AG04450 (cell line): ENCODE measurements around the gene PDZRN3. TPM values are rescaled to one million over a fixed set of nuclear protein-coding genes. Genes with fewer than 3 reads are reported as not detected.

Source experiments
- CTCF ChIA-PET: fragments of 300-600, 350-600 bp; formaldehyde crosslinking; extraction: SDS; loops from one replicate; lab custom pipeline; 2022; ENCODE audit warnings: antibody characterized with exemption, inconsistent platforms; lab: Charles Lee
- POLR2A ChIA-PET: fragments of 350-600 bp; formaldehyde crosslinking; extraction: SDS; loops from one replicate; lab custom pipeline; 2021; ENCODE audit warnings: antibody characterized with exemption, inconsistent platforms; lab: Yijun Ruan, JAX
- DNase-seq: peaks from one replicate; pipeline ENCODE4 v3.0.0-alpha.2; 2011; ENCODE audit warnings: low read depth, low spot score
- H3K27ac ChIP-seq: one replicate; pipeline ENCODE4 v1.5.1; 2012; ENCODE audit warnings: low read depth, low read length, control low read depth
- H3K27me3 ChIP-seq: one replicate; pipeline ENCODE4 v1.6.0; 2012; ENCODE audit warnings: low read length; ENCODE audit not compliant: control insufficient read depth, insufficient read depth
- H3K4me3 ChIP-seq: 2 replicates; pipeline ENCODE4 v1.5.1; 2011; ENCODE audit warnings: mild to moderate bottlenecking, low read depth, low read length, control low read depth
- H3K9me3 ChIP-seq: 2 replicates; pipeline ENCODE4 v1.5.1; 2012; ENCODE audit warnings: low read length; ENCODE audit not compliant: control insufficient read depth, insufficient read depth
- CTCF ChIP-seq: IDR thresholded peaks from 2 replicates; pipeline ENCODE4 v1.5.1; 2011; ENCODE audit warnings: low read depth, low read length, control low read depth, inconsistent platforms
- polyA plus RNA-seq: library from polyadenylated mRNA; depleted of rRNA; stranded (reverse); fragments of >200 nt; gene quantifications from 2 replicates; pipeline ENCODE4 v1.2.3, GENCODE V29; 2011

Gene PDZRN3
- polyA plus RNA-seq, 1 experiment: 14.7 TPM

GRCh38 chr3:73423116-73423515 is 201.6 kb downstream of the PDZRN3 start:
- TF ChIP-seq CTCF: no peak
- no peak overlapping the region for H3K27ac ChIP-seq
- CTCF ChIA-PET: interaction anchor here (1.0 kb wide), 3 partner anchors 8 to 11 kb away, joined by 3 to 5 read pairs (median 3); no protein-coding TSS in a partner anchor
- no peaks in the 10 kb centered on the region for H3K27me3 ChIP-seq
- H3K9me3 ChIP-seq: no peaks in the 10 kb centered on the region
- POLR2A ChIA-PET: no interaction called here
- H3K4me3 ChIP-seq: no peak overlapping the region
- no peak for DNase-seq

GRCh38 chr3:73422571-73422970 is 202.2 kb downstream of the PDZRN3 start:
- H3K27me3 ChIP-seq: no peaks in the 10 kb centered on the region
- ChIA-PET POLR2A (no interaction called here), CTCF (interaction anchor here (1.0 to 1.5 kb wide), 3 partner anchors 9 to 11 kb away, joined by 3 to 5 read pairs (median 4); no protein-coding TSS in a partner anchor)
- no peak overlapping the region for H3K27ac ChIP-seq
- TF ChIP-seq CTCF: no peak
- no peak for DNase-seq
- H3K4me3 ChIP-seq: no peak overlapping the region
- no peaks in the 10 kb centered on the region for H3K9me3 ChIP-seq

- ChIA-PET CTCF (interaction anchor here (0.9 to 2.9 kb wide), 8 partner anchors 9 to 319 kb away, joined by 3 to 20 read pairs (median 4); no protein-coding TSS in a partner anchor), POLR2A (interaction anchor here (0.9 kb wide), 1 partner anchor 11 kb away, joined by 4 read pairs; no protein-coding TSS in a partner anchor)
- peak overlapping the region; percentile 15; the same call in 1 of the 2 replicates for H3K4me3 ChIP-seq
- DNase-seq: no peak
- H3K9me3 ChIP-seq: no peaks in the 10 kb centered on the region
- no peak for TF ChIP-seq CTCF
- no peaks in the 10 kb centered on the region for H3K27me3 ChIP-seq
- H3K27ac ChIP-seq: peak overlapping the region; percentile 81
Measured at GRCh38 chr3:73419942-73420341, 204.8 kb downstream of the PDZRN3 start.

GRCh38 chr3:73419179-73419803 is 205.4 kb downstream of the PDZRN3 start:
- DNase-seq: peak; percentile 72
- Histone ChIP-seq H3K4me3 (peak overlapping the region; percentile 46), H3K27me3 (no peaks in the 10 kb centered on the region), H3K9me3 (no peaks in the 10 kb centered on the region), H3K27ac (peak overlapping the region; percentile 81)
- ChIA-PET POLR2A (interaction anchor here (0.7 to 0.9 kb wide), 3 partner anchors 10 to 15 kb away, joined by 3 to 4 read pairs (median 3); no protein-coding TSS in a partner anchor), CTCF (interaction anchor here (0.6 to 2.9 kb wide), 10 partner anchors 9 to 319 kb away, joined by 3 to 20 read pairs (median 4); no protein-coding TSS in a partner anchor)
- TF ChIP-seq CTCF: peak; percentile 61

GRCh38 chr3:73418681-73419080 is 206.1 kb downstream of the PDZRN3 start:
- ChIA-PET CTCF (interaction anchor here (0.6 to 2.9 kb wide), 8 partner anchors 8 to 318 kb away, joined by 3 to 20 read pairs (median 4); no protein-coding TSS in a partner anchor), POLR2A (no interaction called here)
- Histone ChIP-seq H3K9me3 (no peaks in the 10 kb centered on the region), H3K27ac (peak overlapping the region; percentile 25), H3K27me3 (no peaks in the 10 kb centered on the region), H3K4me3 (no peak overlapping the region)
- no peak for DNase-seq
- TF ChIP-seq CTCF: no peak
